Tibial nerve (tissue), 3 donors: ENCODE measurements around the gene ELMO1.

Source experiments
- POLR2A ChIP-seq, 2 donors: fragments of 450-650 bp; IDR thresholded peaks; one replicate each; pipeline ENCODE4 v1.6.1; 2017; ENCODE audit warnings: antibody characterized with exemption in 2 of 2, mild to moderate bottlenecking in 2 of 2, moderate library complexity in 2 of 2
- TF ChIP-seq, protein P1 (sequence below), 5 experiments: fragments of 200-600 bp in 3 of 5; fragments of 450-650 bp in 2 of 5; sonication (generic) in 3 of 5; IDR thresholded peaks; one replicate each; pipeline ENCODE4 v1.5.1; 2016 to 2019; ENCODE audit warnings: antibody characterized with exemption in 5 of 5, mild to moderate bottlenecking in 3 of 5, moderate library complexity in 2 of 5

GRCh38 chr7:36979810-36980248 is 468.8 kb downstream of the ELMO1 start:
- TF ChIP-seq POLR2A (IDR thresholded peaks at IDR 0.05): no peak
- TF ChIP-seq, protein P1, sequence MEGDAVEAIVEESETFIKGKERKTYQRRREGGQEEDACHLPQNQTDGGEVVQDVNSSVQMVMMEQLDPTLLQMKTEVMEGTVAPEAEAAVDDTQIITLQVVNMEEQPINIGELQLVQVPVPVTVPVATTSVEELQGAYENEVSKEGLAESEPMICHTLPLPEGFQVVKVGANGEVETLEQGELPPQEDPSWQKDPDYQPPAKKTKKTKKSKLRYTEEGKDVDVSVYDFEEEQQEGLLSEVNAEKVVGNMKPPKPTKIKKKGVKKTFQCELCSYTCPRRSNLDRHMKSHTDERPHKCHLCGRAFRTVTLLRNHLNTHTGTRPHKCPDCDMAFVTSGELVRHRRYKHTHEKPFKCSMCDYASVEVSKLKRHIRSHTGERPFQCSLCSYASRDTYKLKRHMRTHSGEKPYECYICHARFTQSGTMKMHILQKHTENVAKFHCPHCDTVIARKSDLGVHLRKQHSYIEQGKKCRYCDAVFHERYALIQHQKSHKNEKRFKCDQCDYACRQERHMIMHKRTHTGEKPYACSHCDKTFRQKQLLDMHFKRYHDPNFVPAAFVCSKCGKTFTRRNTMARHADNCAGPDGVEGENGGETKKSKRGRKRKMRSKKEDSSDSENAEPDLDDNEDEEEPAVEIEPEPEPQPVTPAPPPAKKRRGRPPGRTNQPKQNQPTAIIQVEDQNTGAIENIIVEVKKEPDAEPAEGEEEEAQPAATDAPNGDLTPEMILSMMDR (IDR thresholded peaks at IDR 0.05): no peak
